Activated CD4-positive, alpha-beta memory T cell treated with anti-CD3 and anti-CD28 coated beads, Interleukin-2, amount 10 ng/mL, durations not matched to agents 7 days and 5 days (primary cell): Measurements from ENCODE around the gene RBM28. TPM values are rescaled to one million over a fixed set of nuclear protein-coding genes. Genes with fewer than 3 reads are reported as not detected.

ENCODE experiments used
- CTCF ChIA-PET: fragments of 350-600 bp; sonication (Branson Sonifier 250); formaldehyde crosslinking; loops from one replicate; lab custom pipeline; 2021; ENCODE audit warnings: antibody characterized with exemption, inconsistent platforms; lab: Charles Lee
- POLR2A ChIA-PET: fragments of 350-600 bp; sonication (Branson Sonifier 250); formaldehyde crosslinking; loops from one replicate; lab custom pipeline; 2021; ENCODE audit warnings: antibody characterized with exemption; lab: Charles Lee
- DNase-seq: peaks from one replicate; pipeline ENCODE4 v3.0.0-alpha.2; 2020
- H3K27ac Mint-ChIP-seq: one replicate; pipeline ENCODE4 v1.8.0; 2021; ENCODE audit warnings: mild to moderate bottlenecking, mixed read lengths
- H3K27me3 Mint-ChIP-seq: one replicate; pipeline ENCODE4 v1.8.0; 2021; ENCODE audit warnings: mixed read lengths
- H3K36me3 Mint-ChIP-seq: one replicate; pipeline ENCODE4 v1.8.0; 2021; ENCODE audit warnings: low read depth, mixed read lengths
- H3K4me1 Mint-ChIP-seq: one replicate; pipeline ENCODE4 v1.8.0; 2021; ENCODE audit warnings: mixed read lengths
- H3K4me3 Mint-ChIP-seq: one replicate; pipeline ENCODE4 v1.8.0; 2021; ENCODE audit warnings: mild to moderate bottlenecking, mixed read lengths
- H3K9me3 Mint-ChIP-seq: one replicate; pipeline ENCODE4 v1.8.0; 2021; ENCODE audit warnings: mixed read lengths
- total RNA-seq, 2 experiments: library from RNA; stranded (reverse); gene quantifications; one replicate each; pipeline ENCODE4 v1.2.3, GENCODE V29; 2021

The RBM28 gene
- total RNA-seq, 2 experiments from 2014 or later = 30.7 to 34.8 TPM

- Mint-ChIP-seq H3K4me1 (peaks cover 27% of the 10 kb centered on the region), H3K9me3 (no peaks in the 10 kb centered on the region), H3K36me3 (peaks cover 51% of the 10 kb centered on the region), H3K27ac (no peak overlapping the region), H3K4me3 (no peak overlapping the region), H3K27me3 (no peaks in the 10 kb centered on the region)
- ChIA-PET POLR2A (no interaction called here), CTCF (interaction anchor here (2.4 kb wide), 1 partner anchor 114 kb away, joined by 9 read pairs; no protein-coding TSS in a partner anchor)
- DNase-seq = no peak
These were observed 20.0 kb downstream of the RBM28 start for GRCh38 chr7:128323459-128324367.

DNA sequence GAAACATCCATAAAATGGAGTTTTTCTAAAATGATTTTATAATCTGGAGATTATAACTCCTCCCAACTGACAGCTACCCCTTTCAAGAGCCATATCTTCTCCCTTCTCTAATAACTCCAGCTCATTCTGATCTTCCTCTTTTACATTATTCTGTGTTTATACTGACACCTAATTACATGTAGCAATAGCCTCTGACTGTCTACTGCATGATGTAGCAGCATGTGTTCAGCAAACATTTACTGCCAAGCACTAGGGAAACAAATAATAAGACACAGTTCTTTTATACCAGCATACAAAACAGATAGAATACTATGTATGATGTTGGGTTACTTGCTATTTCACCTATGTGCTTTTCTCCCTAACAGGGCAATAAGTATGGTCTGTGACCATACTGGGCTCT lies 20.7 kb downstream of the RBM28 start:
- ChIA-PET POLR2A (no interaction called here), CTCF (interaction anchor here (1.1 to 2.4 kb wide), 6 partner anchors 21 to 138 kb away, joined by 3 to 9 read pairs (median 4); partner anchors contain the start of gene RBM28)
- H3K4me1 Mint-ChIP-seq = peaks cover 29% of the 10 kb centered on the region
- H3K9me3 Mint-ChIP-seq = no peaks in the 10 kb centered on the region
- H3K36me3 Mint-ChIP-seq = peaks cover 49% of the 10 kb centered on the region
- no peak overlapping the region for H3K4me3 Mint-ChIP-seq
- no peak for DNase-seq
- H3K27ac Mint-ChIP-seq = no peak overlapping the region
- no peaks in the 10 kb centered on the region for H3K27me3 Mint-ChIP-seq

DNA sequence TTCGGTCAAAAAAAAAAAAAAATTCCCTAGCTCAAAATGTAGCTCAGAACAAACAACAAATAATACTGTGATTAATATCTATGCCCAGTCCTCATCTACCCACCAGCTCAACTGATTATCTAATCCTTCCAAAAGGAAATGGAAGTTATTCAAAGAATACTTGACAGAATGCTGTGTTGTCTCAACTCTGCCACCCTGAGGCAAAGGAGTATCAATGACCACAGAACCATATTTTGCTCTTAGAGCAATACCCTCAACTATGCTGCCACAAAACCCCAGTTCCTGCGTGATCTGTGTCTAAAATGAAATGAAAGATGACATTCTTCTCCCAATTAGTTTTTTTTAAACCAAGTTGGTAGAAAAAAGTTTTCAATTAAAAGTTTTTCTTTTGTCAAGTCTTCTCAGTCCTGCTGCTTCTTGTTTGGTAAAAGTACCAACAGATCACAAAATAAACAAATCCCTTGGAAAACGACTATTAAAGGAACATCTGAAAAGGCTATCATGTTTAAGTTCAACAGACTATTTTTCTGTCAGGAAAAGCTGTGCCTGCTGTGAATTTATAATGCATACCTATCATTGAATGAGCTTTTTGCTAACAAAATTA lies 21.6 kb downstream of the RBM28 start:
- Mint-ChIP-seq H3K27me3 (no peaks in the 10 kb centered on the region), H3K4me1 (peaks cover 29% of the 10 kb centered on the region), H3K4me3 (no peak overlapping the region), H3K9me3 (no peaks in the 10 kb centered on the region), H3K36me3 (peaks cover 55% of the 10 kb centered on the region), H3K27ac (peak overlapping the region; percentile 69)
- peak; percentile 28 for DNase-seq
- ChIA-PET CTCF (interaction anchor here (1.1 to 2.4 kb wide), 10 partner anchors 8 to 187 kb away, joined by 3 to 9 read pairs (median 4); partner anchors contain the start of gene RBM28), POLR2A (interaction anchor here (1.7 kb wide), 1 partner anchor 22 kb away, joined by 6 read pairs; the partner anchor contains the start of gene RBM28)

- no peaks in the 10 kb centered on the region for H3K9me3 Mint-ChIP-seq
- H3K4me3 Mint-ChIP-seq = no peak overlapping the region
- peak overlapping the region; percentile 86 for H3K27ac Mint-ChIP-seq
- H3K36me3 Mint-ChIP-seq = peaks cover 55% of the 10 kb centered on the region
- no peaks in the 10 kb centered on the region for H3K27me3 Mint-ChIP-seq
- no peak for DNase-seq
- CTCF ChIA-PET = interaction anchor here (0.7 to 2.4 kb wide), 7 partner anchors 9 to 185 kb away, joined by 3 to 9 read pairs (median 4); no protein-coding TSS in a partner anchor
- H3K4me1 Mint-ChIP-seq = peaks cover 29% of the 10 kb centered on the region
- POLR2A ChIA-PET = interaction anchor here (1.7 kb wide), 1 partner anchor 23 kb away, joined by 6 read pairs; the partner anchor contains the start of gene RBM28
These were observed 22.7 kb downstream of the RBM28 start for GRCh38 chr7:128321044-128321422.

GRCh38 chr7:128318691-128319090 lies 25.0 kb downstream of the RBM28 start:
- no peaks in the 10 kb centered on the region for H3K27me3 Mint-ChIP-seq
- DNase-seq = no peak
- no peaks in the 10 kb centered on the region for H3K9me3 Mint-ChIP-seq
- ChIA-PET CTCF (no interaction called here), POLR2A (interaction anchor here (0.6 kb wide), 1 partner anchor 609 kb away, joined by 3 read pairs; no protein-coding TSS in a partner anchor)
- H3K27ac Mint-ChIP-seq = no peak overlapping the region
- no peak overlapping the region for H3K4me3 Mint-ChIP-seq
- H3K4me1 Mint-ChIP-seq = peaks cover 34% of the 10 kb centered on the region
- peaks cover 68% of the 10 kb centered on the region for H3K36me3 Mint-ChIP-seq

DNA sequence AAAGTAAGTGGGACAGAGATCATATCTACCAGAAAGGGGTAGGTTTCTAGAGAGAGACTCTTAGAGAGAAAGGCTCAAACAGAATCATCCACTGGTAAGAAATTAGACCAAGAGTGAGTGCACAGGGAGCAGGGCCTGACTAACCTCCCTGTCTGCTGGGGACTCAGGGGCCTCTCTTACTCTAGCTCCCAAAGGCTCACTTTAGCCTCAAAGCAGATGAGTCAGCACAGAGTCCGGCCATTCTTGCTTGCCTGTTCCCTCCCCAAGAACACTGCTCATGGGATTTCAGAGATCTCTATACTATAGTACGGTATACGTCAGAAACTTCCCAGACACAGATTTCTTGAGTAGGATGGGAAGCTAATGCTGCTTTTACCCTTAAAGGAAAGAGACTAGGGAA lies 32.7 kb downstream of the RBM28 start:
- H3K27me3 Mint-ChIP-seq = no peaks in the 10 kb centered on the region
- H3K36me3 Mint-ChIP-seq = peaks cover 64% of the 10 kb centered on the region
- DNase-seq = no peak
- ChIA-PET POLR2A (no interaction called here), CTCF (no interaction called here)
- peaks cover 6% of the 10 kb centered on the region for H3K4me1 Mint-ChIP-seq
- H3K9me3 Mint-ChIP-seq = no peaks in the 10 kb centered on the region
- no peak overlapping the region for H3K4me3 Mint-ChIP-seq
- no peak overlapping the region for H3K27ac Mint-ChIP-seq

- Mint-ChIP-seq H3K27me3 (no peaks in the 10 kb centered on the region), H3K4me1 (peaks cover 6% of the 10 kb centered on the region), H3K36me3 (peaks cover 64% of the 10 kb centered on the region), H3K9me3 (no peaks in the 10 kb centered on the region), H3K4me3 (no peak overlapping the region), H3K27ac (no peak overlapping the region)
- CTCF ChIA-PET = no interaction called here
- no peak for DNase-seq
- POLR2A ChIA-PET = no interaction called here
These were observed 33.2 kb downstream of the RBM28 start for GRCh38 chr7:128310499-128310898.

DNA sequence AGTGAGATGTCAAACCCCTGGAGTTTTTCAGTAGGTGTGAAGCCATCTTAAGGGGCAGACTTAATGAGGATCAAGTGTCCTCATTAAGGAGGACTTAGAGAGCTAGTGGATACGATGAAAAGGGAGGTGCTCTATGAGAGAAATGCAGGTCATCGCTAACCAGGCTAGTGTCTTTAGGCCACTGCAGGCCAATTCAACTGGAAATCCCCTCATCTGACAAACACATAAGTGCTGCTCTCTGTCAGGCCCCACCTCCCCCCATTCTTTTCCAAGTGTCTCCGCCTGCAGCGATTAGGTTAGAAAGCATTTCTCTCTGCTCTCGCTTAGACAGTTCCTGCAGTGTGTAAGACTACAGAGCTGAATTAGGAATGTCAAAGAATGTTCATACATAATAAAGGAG lies 33.7 kb downstream of the RBM28 start:
- Mint-ChIP-seq H3K4me3 (no peak overlapping the region), H3K4me1 (peaks cover 1% of the 10 kb centered on the region), H3K36me3 (peaks cover 61% of the 10 kb centered on the region), H3K9me3 (no peaks in the 10 kb centered on the region), H3K27me3 (no peaks in the 10 kb centered on the region), H3K27ac (no peak overlapping the region)
- POLR2A ChIA-PET = no interaction called here
- CTCF ChIA-PET = no interaction called here
- DNase-seq = no peak

GRCh38 chr7:128309124-128309523 lies 34.6 kb downstream of the RBM28 start:
- ChIA-PET POLR2A (no interaction called here), CTCF (no interaction called here)
- no peak overlapping the region for H3K4me3 Mint-ChIP-seq

DNA sequence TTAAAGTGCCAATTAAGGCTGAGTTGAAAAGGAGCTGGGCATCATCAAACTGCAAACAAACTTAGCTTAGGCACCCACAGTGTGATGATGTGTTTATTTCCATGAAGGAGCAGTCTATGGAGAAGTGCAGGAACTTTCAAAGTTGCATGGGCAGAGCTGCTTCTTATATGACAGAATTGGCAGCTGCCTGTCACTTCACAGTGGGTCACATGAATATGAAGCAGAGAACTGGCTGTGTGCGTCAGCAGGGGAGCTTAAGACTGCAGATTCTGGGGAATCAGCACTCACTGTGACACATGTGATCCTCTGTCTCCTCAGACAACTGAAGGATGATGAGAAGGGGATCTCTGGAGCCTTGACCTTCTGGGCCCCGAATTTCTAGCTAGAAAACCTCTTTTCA lies 36.6 kb downstream of the RBM28 start:
- ChIA-PET POLR2A (no interaction called here), CTCF (interaction anchor here (1.3 kb wide), 1 partner anchor 14 kb away, joined by 4 read pairs; no protein-coding TSS in a partner anchor)
- Mint-ChIP-seq H3K36me3 (peaks cover 45% of the 10 kb centered on the region), H3K9me3 (no peaks in the 10 kb centered on the region), H3K4me3 (no peak overlapping the region), H3K27ac (no peak overlapping the region), H3K4me1 (no peaks in the 10 kb centered on the region), H3K27me3 (no peaks in the 10 kb centered on the region)
- DNase-seq = no peak

More at GRCh38 chr7:128309124-128309523, 34.6 kb downstream of the RBM28 start:
- no peak for DNase-seq
- no peaks in the 10 kb centered on the region for H3K27me3 Mint-ChIP-seq
- H3K36me3 Mint-ChIP-seq = peaks cover 53% of the 10 kb centered on the region
- H3K9me3 Mint-ChIP-seq = no peaks in the 10 kb centered on the region
- no peaks in the 10 kb centered on the region for H3K4me1 Mint-ChIP-seq
- H3K27ac Mint-ChIP-seq = no peak overlapping the region

GRCh38 chr7:128304212-128304611 lies 39.5 kb downstream of the RBM28 start:
- H3K4me1 Mint-ChIP-seq = no peaks in the 10 kb centered on the region
- H3K27me3 Mint-ChIP-seq = no peaks in the 10 kb centered on the region
- DNase-seq = no peak
- H3K27ac Mint-ChIP-seq = no peak overlapping the region
- no peak overlapping the region for H3K4me3 Mint-ChIP-seq
- CTCF ChIA-PET = no interaction called here
- H3K36me3 Mint-ChIP-seq = peaks cover 29% of the 10 kb centered on the region
- H3K9me3 Mint-ChIP-seq = no peaks in the 10 kb centered on the region
- POLR2A ChIA-PET = no interaction called here

DNA sequence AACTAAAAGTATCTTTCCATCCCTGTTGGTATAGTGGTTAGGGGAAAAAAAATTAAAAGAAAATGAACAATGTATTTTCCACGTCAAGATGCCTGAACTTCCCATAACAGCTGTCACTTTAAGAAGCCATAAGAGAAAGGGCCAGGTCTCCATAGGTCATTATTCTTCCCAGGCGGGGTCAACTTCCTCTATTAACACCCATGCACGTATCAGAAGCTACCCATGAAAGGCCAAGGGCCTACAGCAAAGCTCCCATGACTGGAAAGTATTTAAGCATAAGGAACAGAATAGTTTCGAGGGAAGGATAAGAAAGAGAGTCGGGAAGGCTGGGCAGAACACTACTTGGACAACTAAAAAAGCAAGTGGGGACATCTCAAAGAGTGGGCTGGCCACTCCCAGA lies 40.1 kb downstream of the RBM28 start:
- Mint-ChIP-seq H3K9me3 (no peaks in the 10 kb centered on the region), H3K4me1 (no peaks in the 10 kb centered on the region), H3K27ac (no peak overlapping the region), H3K4me3 (no peak overlapping the region), H3K36me3 (peaks cover 25% of the 10 kb centered on the region), H3K27me3 (no peaks in the 10 kb centered on the region)
- ChIA-PET CTCF (no interaction called here), POLR2A (no interaction called here)
- no peak for DNase-seq

GRCh38 chr7:128303133-128303532 lies 40.6 kb downstream of the RBM28 start:
- H3K36me3 Mint-ChIP-seq = peaks cover 21% of the 10 kb centered on the region
- no peak for DNase-seq
- H3K27me3 Mint-ChIP-seq = no peaks in the 10 kb centered on the region
- no peak overlapping the region for H3K27ac Mint-ChIP-seq
- no peaks in the 10 kb centered on the region for H3K4me1 Mint-ChIP-seq
- ChIA-PET POLR2A (no interaction called here), CTCF (no interaction called here)
- no peaks in the 10 kb centered on the region for H3K9me3 Mint-ChIP-seq
- H3K4me3 Mint-ChIP-seq = no peak overlapping the region
